A549 (cell line): ENCODE data around the gene RFX3. TPM values are rescaled to one million over a fixed set of nuclear protein-coding genes. Genes with fewer than 3 reads are reported as not detected.

Experiments used
- ATAC-seq, 2 experiments: fragments of 200-7000 bp in 1 of 2; fragments of >200 bp in 1 of 2; cut with Nextera tagmentation in 1 of 2; cut with Tn5 transposase in 1 of 2; 3 replicates each; pipeline versions ENCODE4 v1.8.0 to v1.9.1; 2018 to 2020; ENCODE audit warnings: mild to moderate bottlenecking in 1 of 2, moderate library complexity in 1 of 2
- CTCF ChIA-PET: fragments of 300-600 bp; sonication (Branson Sonifier 250); formaldehyde crosslinking; extraction: SDS; loops from one replicate; lab custom pipeline; 2021; ENCODE audit warnings: antibody characterized with exemption, inconsistent platforms; lab: Yijun Ruan, JAX
- POLR2A ChIA-PET: fragments of 350-600 bp; formaldehyde crosslinking; extraction: SDS; loops from one replicate; lab custom pipeline; 2021; ENCODE audit warnings: antibody characterized with exemption, inconsistent platforms; lab: Yijun Ruan, JAX
- DNase-seq, 2 experiments: peaks; one replicate each; pipeline versions ENCODE4 v3.0.0 to v3.0.0-alpha.2; 2011 to 2016; ENCODE audit warnings: low read depth in 1 of 2, low spot score in 1 of 2
- FAIRE-seq: peaks from 2 replicates; lab custom pipeline; 2011; peaks lifted over from hg19 to GRCh38; lab: Jason Lieb, UNC
- H3K27ac ChIP-seq, 2 experiments: fragments of >200 bp; sonication (Bioruptor Twin); formaldehyde crosslinking; 3 replicates each; pipeline ENCODE4 v1.5.1; 2016 to 2017
- H3K4me1 ChIP-seq: fragments of >200 bp; sonication (Bioruptor Twin); formaldehyde crosslinking; 3 replicates; pipeline ENCODE4 v1.6.1; 2016
- H3K4me2 ChIP-seq: fragments of >200 bp; sonication (Bioruptor Twin); formaldehyde crosslinking; 3 replicates; pipeline ENCODE4 v1.6.1; 2016
- H3K4me3 ChIP-seq: fragments of >200 bp; sonication (Bioruptor Twin); formaldehyde crosslinking; 3 replicates; pipeline ENCODE4 v1.5.1; 2016
- H3K9me3 ChIP-seq: fragments of >200 bp; sonication (Bioruptor Twin); formaldehyde crosslinking; 3 replicates; pipeline ENCODE4 v1.6.1; 2016
- BCL3 ChIP-seq: fragments of >200 bp; sonication (Bioruptor Twin); formaldehyde crosslinking; IDR thresholded peaks from 3 replicates; pipeline ENCODE4 v1.6.1; 2016
- BHLHE40 ChIP-seq: IDR thresholded peaks from 2 replicates; pipeline ENCODE4 v1.6.1; 2012; ENCODE audit warnings: low read depth, low read length, inconsistent platforms
- CBX2 ChIP-seq: fragments of 200-600 bp; sonication (generic); IDR thresholded peaks from 2 replicates; pipeline ENCODE4 v1.6.1; 2016; ENCODE audit warnings: low read depth, mild to moderate bottlenecking, borderline replicate concordance
- CHD4 ChIP-seq: fragments of 200-600 bp; sonication (generic); IDR thresholded peaks from 2 replicates; pipeline ENCODE4 v1.6.1; 2016; ENCODE audit warnings: antibody characterized with exemption, mild to moderate bottlenecking, borderline replicate concordance
- EHMT2 ChIP-seq: fragments of 200-600 bp; sonication (generic); IDR thresholded peaks from 2 replicates; pipeline ENCODE4 v1.6.1; 2016; ENCODE audit warnings: antibody characterized with exemption, low read depth, mild to moderate bottlenecking, moderate library complexity
- EP300 ChIP-seq, 2 experiments: fragments of >200 bp; sonication (Bioruptor Twin); formaldehyde crosslinking; IDR thresholded peaks; 2 replicates in 1 of 2; 3 replicates in 1 of 2; pipeline ENCODE4 v1.6.1; 2016 to 2017
- ESRRA ChIP-seq: fragments of 150-350 bp; IDR thresholded peaks from 2 replicates; pipeline ENCODE4 v1.6.1; 2014; ENCODE audit warnings: mild to moderate bottlenecking, low read length, borderline replicate concordance
- FOXS1 ChIP-seq: fragments of 250-450 bp; sonication (Bioruptor Pico); IDR thresholded peaks from 2 replicates; pipeline ENCODE4 v1.5.0; 2020; ENCODE audit warnings: mild to moderate bottlenecking, moderate library complexity
- HDAC2 ChIP-seq: fragments of 200-600 bp; sonication (generic); IDR thresholded peaks from 2 replicates; pipeline ENCODE4 v1.6.1; 2016
- HOXB13 ChIP-seq: fragments of 250-450 bp; sonication (Bioruptor Pico); IDR thresholded peaks from 2 replicates; pipeline ENCODE4 v1.5.0; 2020; ENCODE audit warnings: low read depth, mild to moderate bottlenecking, moderate library complexity
- HOXB5 ChIP-seq: fragments of 250-450 bp; sonication (Bioruptor Pico); IDR thresholded peaks from 2 replicates; pipeline ENCODE4 v1.5.0; 2020; ENCODE audit warnings: mild to moderate bottlenecking, moderate library complexity
- MYC ChIP-seq: IDR thresholded peaks from 2 replicates; pipeline ENCODE4 v1.6.1; 2012; ENCODE audit warnings: mild to moderate bottlenecking, inconsistent platforms, low read length, improper control_type of control experiment, borderline replicate concordance
- NR3C1 ChIP-seq: fragments of >200 bp; sonication (Bioruptor Twin); formaldehyde crosslinking; IDR thresholded peaks from 3 replicates; pipeline ENCODE4 v1.6.1; 2017
- RAD21 ChIP-seq, 2 experiments: fragments of >200 bp in 1 of 2; sonication (Bioruptor Twin) in 1 of 2; formaldehyde crosslinking in 1 of 2; IDR thresholded peaks in 1 of 2; conservative IDR thresholded peaks in 1 of 2; 2 replicates in 1 of 2; 3 replicates in 1 of 2; pipeline ENCODE4 v1.6.1; 2012 to 2018; ENCODE audit warnings: inconsistent platforms in 1 of 2
- RNF2 ChIP-seq: fragments of 200-600 bp; sonication (generic); IDR thresholded peaks from 2 replicates; pipeline ENCODE4 v1.6.1; 2016; ENCODE audit warnings: low read depth, mild to moderate bottlenecking, antibody characterized with exemption, moderate library complexity, borderline replicate concordance
- SMC3 ChIP-seq: fragments of >200 bp; sonication (Bioruptor Twin); formaldehyde crosslinking; IDR thresholded peaks from 3 replicates; pipeline ENCODE4 v1.6.1; 2018; ENCODE audit warnings: inconsistent platforms
- TFCP2L1 ChIP-seq: fragments of 250-450 bp; sonication (Bioruptor Pico); IDR thresholded peaks from 2 replicates; pipeline ENCODE4 v1.5.0; 2021; ENCODE audit warnings: mild to moderate bottlenecking
- ZC3H11A ChIP-seq: fragments of 450-650 bp; IDR thresholded peaks from 2 replicates; pipeline ENCODE4 v1.6.1; 2014; ENCODE audit warnings: antibody characterized with exemption, mild to moderate bottlenecking
- ZNF302 ChIP-seq: fragments of 250-450 bp; sonication (Bioruptor Pico); IDR thresholded peaks from 2 replicates; pipeline ENCODE4 v1.9.0; 2021; ENCODE audit warnings: inconsistent platforms, mild to moderate bottlenecking, moderate library complexity
- WGBS: methylation state at CpG from one replicate; pipeline ENCODE4 v1.1.6; 2017; ENCODE audit errors: missing lambda C conversion rate; 5-methylcytosine and 5-hydroxymethylcytosine counted together
- polyA plus RNA-seq, 4 experiments: library from polyadenylated mRNA; depleted of rRNA in 3 of 4; stranded (reverse); fragments of >200 nt; fragmentation: RNase III in 1 of 4; extraction: RNeasy Plus Mini Kit Qiagen cat#74134 plus additional on column Dnase treatment in 1 of 4; gene quantifications; 2 replicates in 3 of 4; 3 replicates in 1 of 4; pipeline ENCODE4 v1.2.3, GENCODE V29; 2011 to 2017
- TF ChIP-seq, protein P1 (sequence below): fragments of 150-350 bp; IDR thresholded peaks from 2 replicates; pipeline ENCODE4 v1.6.1; 2014; ENCODE audit warnings: low read depth, mild to moderate bottlenecking, low read length
- TF ChIP-seq, protein P2 (sequence below): fragments of 250-450 bp; sonication (Bioruptor Pico); IDR thresholded peaks from 2 replicates; pipeline ENCODE4 v1.5.0; 2021; ENCODE audit warnings: mild to moderate bottlenecking, moderate library complexity, borderline replicate concordance
- TF ChIP-seq, protein P3 (sequence below): IDR thresholded peaks from 2 replicates; pipeline ENCODE4 v1.6.1; 2012
- TF ChIP-seq, protein P4 (sequence below): IDR thresholded peaks from 2 replicates; pipeline ENCODE4 v1.6.1; 2012; ENCODE audit warnings: low read depth, borderline replicate concordance
- TF ChIP-seq, protein P5 (sequence below): IDR thresholded peaks from 2 replicates; pipeline ENCODE4 v1.6.1; 2012
- TF ChIP-seq, protein P6 (sequence below): fragments of >200 bp; sonication (Bioruptor Twin); formaldehyde crosslinking; IDR thresholded peaks from 3 replicates; pipeline ENCODE4 v1.5.1; 2016

RFX3 gene
- polyA plus RNA-seq, 2 of the 4 experiments (the other 2 are of a cell fraction) = 1.3 to 7.9 TPM

DNA sequence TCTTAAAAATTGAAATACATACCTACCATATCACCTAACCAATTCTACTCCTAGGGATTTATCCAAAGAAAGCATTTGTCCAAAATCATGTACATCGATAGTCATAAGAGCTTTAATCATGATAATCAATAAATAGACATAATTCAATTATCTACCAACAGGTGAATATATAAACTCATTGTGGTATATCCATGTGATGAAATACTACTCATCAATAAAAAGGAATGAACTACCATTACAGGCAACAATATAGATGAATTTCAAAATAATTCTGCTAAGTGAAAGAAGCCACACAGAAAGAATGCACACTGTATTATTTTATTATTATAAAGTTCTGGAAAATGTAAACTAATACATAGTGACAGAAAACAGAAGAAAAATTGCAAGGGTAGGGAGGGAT, 81.8 kb downstream of the RFX3 start:
- no peak for FAIRE-seq
- Histone ChIP-seq H3K4me3 (no peak overlapping the region), H3K9me3 (no peaks in the 10 kb centered on the region), H3K4me1 (no peaks in the 10 kb centered on the region), H3K4me2 (no peak overlapping the region), H3K27ac (no peak overlapping the region)
- CTCF ChIA-PET = interaction anchor here (0.6 to 1.1 kb wide), 2 partner anchors 23 to 210 kb away, joined by 3 read pairs; no protein-coding TSS in a partner anchor
- WGBS = 95% methylated on average over 1 of the region's 1 CpG
- TF ChIP-seq CHD4 = no peak
- no peak for TF ChIP-seq CBX2
- TF ChIP-seq HOXB13 (CRISPR knock-in tag) = no peak
- TF ChIP-seq RAD21 (conservative IDR thresholded peaks at IDR 0.05 in 1 of 2, IDR thresholded peaks at IDR 0.05 in 1 of 2) = no peak
- TF ChIP-seq, protein P1, sequence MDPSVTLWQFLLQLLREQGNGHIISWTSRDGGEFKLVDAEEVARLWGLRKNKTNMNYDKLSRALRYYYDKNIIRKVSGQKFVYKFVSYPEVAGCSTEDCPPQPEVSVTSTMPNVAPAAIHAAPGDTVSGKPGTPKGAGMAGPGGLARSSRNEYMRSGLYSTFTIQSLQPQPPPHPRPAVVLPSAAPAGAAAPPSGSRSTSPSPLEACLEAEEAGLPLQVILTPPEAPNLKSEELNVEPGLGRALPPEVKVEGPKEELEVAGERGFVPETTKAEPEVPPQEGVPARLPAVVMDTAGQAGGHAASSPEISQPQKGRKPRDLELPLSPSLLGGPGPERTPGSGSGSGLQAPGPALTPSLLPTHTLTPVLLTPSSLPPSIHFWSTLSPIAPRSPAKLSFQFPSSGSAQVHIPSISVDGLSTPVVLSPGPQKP = no peak
- TF ChIP-seq TFCP2L1 = no peak
- TF ChIP-seq NR3C1 = no peak
- TF ChIP-seq HOXB5 (CRISPR knock-in tag) = no peak
- TF ChIP-seq MYC = no peak
- TF ChIP-seq HDAC2 = no peak
- TF ChIP-seq BCL3 = no peak
- TF ChIP-seq, protein P2, sequence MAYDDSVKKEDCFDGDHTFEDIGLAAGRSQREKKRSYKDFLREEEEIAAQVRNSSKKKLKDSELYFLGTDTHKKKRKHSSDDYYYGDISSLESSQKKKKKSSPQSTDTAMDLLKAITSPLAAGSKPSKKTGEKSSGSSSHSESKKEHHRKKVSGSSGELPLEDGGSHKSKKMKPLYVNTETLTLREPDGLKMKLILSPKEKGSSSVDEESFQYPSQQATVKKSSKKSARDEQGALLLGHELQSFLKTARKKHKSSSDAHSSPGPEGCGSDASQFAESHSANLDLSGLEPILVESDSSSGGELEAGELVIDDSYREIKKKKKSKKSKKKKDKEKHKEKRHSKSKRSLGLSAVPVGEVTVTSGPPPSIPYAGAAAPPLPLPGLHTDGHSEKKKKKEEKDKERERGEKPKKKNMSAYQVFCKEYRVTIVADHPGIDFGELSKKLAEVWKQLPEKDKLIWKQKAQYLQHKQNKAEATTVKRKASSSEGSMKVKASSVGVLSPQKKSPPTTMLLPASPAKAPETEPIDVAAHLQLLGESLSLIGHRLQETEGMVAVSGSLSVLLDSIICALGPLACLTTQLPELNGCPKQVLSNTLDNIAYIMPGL = no peak
- TF ChIP-seq, protein P3, sequence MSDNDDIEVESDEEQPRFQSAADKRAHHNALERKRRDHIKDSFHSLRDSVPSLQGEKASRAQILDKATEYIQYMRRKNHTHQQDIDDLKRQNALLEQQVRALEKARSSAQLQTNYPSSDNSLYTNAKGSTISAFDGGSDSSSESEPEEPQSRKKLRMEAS = no peak
- no peak for TF ChIP-seq EP300 (IDR thresholded peaks at IDR 0.05)
- TF ChIP-seq BHLHE40 = no peak
- no peak for TF ChIP-seq FOXS1 (CRISPR knock-in tag)
- TF ChIP-seq, protein P4, sequence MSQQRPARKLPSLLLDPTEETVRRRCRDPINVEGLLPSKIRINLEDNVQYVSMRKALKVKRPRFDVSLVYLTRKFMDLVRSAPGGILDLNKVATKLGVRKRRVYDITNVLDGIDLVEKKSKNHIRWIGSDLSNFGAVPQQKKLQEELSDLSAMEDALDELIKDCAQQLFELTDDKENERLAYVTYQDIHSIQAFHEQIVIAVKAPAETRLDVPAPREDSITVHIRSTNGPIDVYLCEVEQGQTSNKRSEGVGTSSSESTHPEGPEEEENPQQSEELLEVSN = no peak
- no peak for TF ChIP-seq RNF2
- TF ChIP-seq EHMT2 = no peak
- no peak for TF ChIP-seq ESRRA
- POLR2A ChIA-PET = no interaction called here
- ATAC-seq = no peak
- DNase-seq = no peak

DNA sequence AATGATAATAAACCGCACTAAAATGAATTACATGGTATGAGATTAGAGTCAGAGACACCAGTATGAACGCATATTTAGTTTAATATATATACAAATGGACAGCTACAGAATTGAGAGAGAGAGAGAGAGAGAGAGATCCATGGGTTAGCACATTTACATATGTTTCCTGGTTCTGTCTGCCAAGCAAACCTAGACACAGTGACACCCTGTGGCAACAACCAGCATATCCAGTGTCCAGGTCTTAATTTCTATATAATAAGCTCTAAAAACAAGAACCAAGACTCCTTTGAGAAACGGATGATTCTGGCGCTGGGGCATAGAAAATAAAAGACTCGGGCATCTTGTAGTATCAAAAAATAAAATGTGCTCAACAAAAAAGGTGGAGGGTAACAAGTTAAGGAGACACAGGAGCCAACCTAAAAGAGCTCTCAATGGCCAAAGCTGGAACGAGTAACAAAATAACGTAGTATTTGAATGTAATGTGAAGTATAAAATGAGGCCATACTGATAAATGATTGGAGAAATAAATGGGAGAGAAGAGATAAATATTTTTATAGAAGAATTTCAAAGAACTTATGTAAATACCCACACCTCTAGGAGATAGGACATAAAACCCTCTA, 84.5 kb downstream of the RFX3 start:
- DNase-seq = peak; percentile 34 to 74
- peak; percentile 66 for TF ChIP-seq SMC3
- no peak for TF ChIP-seq ZC3H11A
- peak; percentile 56 to 58; a peak in 4 of 5 replicates for TF ChIP-seq RAD21 (conservative IDR thresholded peaks at IDR 0.05 in 1 of 2, IDR thresholded peaks at IDR 0.05 in 1 of 2)
- TF ChIP-seq, protein P5, sequence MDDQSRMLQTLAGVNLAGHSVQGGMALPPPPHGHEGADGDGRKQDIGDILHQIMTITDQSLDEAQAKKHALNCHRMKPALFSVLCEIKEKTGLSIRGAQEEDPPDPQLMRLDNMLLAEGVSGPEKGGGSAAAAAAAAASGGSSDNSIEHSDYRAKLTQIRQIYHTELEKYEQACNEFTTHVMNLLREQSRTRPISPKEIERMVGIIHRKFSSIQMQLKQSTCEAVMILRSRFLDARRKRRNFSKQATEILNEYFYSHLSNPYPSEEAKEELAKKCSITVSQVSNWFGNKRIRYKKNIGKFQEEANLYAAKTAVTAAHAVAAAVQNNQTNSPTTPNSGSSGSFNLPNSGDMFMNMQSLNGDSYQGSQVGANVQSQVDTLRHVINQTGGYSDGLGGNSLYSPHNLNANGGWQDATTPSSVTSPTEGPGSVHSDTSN = no peak
- TF ChIP-seq, protein P6, sequence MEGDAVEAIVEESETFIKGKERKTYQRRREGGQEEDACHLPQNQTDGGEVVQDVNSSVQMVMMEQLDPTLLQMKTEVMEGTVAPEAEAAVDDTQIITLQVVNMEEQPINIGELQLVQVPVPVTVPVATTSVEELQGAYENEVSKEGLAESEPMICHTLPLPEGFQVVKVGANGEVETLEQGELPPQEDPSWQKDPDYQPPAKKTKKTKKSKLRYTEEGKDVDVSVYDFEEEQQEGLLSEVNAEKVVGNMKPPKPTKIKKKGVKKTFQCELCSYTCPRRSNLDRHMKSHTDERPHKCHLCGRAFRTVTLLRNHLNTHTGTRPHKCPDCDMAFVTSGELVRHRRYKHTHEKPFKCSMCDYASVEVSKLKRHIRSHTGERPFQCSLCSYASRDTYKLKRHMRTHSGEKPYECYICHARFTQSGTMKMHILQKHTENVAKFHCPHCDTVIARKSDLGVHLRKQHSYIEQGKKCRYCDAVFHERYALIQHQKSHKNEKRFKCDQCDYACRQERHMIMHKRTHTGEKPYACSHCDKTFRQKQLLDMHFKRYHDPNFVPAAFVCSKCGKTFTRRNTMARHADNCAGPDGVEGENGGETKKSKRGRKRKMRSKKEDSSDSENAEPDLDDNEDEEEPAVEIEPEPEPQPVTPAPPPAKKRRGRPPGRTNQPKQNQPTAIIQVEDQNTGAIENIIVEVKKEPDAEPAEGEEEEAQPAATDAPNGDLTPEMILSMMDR = peak; percentile 55; the same call in 2 of the 3 replicates
- no peak for TF ChIP-seq ZNF302 (CRISPR knock-in tag)
- TF ChIP-seq, all 56 proteins: peak for 3
- POLR2A ChIA-PET = no interaction called here
- no peaks in the 10 kb centered on the region for H3K4me1 ChIP-seq
- FAIRE-seq = no peak
- no peak overlapping the region for H3K27ac ChIP-seq
- H3K4me2 ChIP-seq = no peak overlapping the region
- peak; percentile 87 to 89 for ATAC-seq
- H3K4me3 ChIP-seq = no peak overlapping the region
- CTCF ChIA-PET = interaction anchor here (0.5 to 2.7 kb wide), 22 partner anchors 9 to 967 kb away, joined by 3 to 14 read pairs (median 4); no protein-coding TSS in a partner anchor
- H3K9me3 ChIP-seq = no peaks in the 10 kb centered on the region
- whole genome bisulfite sequencing = 56% methylated on average over 7 of the region's 7 CpGs
